Measurements from ENCODE around the gene PRKCI.

DNA sequence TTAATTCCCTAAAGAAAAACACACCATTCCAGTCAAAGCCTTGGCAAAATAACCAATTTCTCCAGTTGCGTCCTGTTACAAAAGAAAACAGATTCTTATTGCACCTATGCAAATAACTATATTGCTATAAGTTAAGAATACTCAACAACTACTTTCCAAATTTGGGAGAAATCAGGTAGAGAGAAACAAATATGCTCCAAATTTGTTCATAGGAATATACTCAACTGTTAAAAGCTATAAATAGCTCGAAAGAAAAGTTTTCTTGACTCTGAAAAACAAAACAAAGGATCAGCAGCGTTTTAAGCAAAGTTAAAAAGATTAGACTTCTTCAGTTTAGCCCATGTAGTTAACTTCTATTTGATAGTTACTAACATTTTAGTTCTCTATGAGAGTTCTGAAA, 115.2 kb downstream of the PRKCI start:
- TF ChIP-seq, protein P1, sequence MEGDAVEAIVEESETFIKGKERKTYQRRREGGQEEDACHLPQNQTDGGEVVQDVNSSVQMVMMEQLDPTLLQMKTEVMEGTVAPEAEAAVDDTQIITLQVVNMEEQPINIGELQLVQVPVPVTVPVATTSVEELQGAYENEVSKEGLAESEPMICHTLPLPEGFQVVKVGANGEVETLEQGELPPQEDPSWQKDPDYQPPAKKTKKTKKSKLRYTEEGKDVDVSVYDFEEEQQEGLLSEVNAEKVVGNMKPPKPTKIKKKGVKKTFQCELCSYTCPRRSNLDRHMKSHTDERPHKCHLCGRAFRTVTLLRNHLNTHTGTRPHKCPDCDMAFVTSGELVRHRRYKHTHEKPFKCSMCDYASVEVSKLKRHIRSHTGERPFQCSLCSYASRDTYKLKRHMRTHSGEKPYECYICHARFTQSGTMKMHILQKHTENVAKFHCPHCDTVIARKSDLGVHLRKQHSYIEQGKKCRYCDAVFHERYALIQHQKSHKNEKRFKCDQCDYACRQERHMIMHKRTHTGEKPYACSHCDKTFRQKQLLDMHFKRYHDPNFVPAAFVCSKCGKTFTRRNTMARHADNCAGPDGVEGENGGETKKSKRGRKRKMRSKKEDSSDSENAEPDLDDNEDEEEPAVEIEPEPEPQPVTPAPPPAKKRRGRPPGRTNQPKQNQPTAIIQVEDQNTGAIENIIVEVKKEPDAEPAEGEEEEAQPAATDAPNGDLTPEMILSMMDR (IDR thresholded peaks at IDR 0.05; ENCODE audit: poor library complexity, severe bottlenecking) = no peak
- TF ChIP-seq EZH2 (IDR thresholded peaks at IDR 0.05; ENCODE audit: borderline replicate concordance, insufficient read depth, low read length, poor library complexity, severe bottlenecking) (no peak), RAD21 (conservative IDR thresholded peaks at IDR 0.05) (no peak), REST (IDR thresholded peaks at IDR 0.05; ENCODE audit: borderline replicate concordance) (no peak), SMC3 (conservative IDR thresholded peaks at IDR 0.05; ENCODE audit: poor library complexity) (no peak), EP300 (conservative IDR thresholded peaks at IDR 0.05; ENCODE audit: poor library complexity, severe bottlenecking) (no peak), MXI1 (conservative IDR thresholded peaks at IDR 0.05; ENCODE audit: poor library complexity, severe bottlenecking) (no peak), POLR2AphosphoS5 (IDR thresholded peaks at IDR 0.05) (no peak)

Data from neural cell (in vitro differentiated cells).